Activated T-helper 9 cell treated with anti-CD3 and anti-CD28 coated beads, Interleukin-2, amount 50 U/mL, for 16 hours (primary cell): ENCODE results near the gene MIPOL1.
"Not testable (repeated sequence)": the region's sequence is repeated elsewhere in the genome, so short reads cannot be mapped to it uniquely, and the experiment has no call there.

ENCODE experiments used
- DNase-seq: peaks from one replicate; pipeline ENCODE4 v3.0.0-alpha.2; 2020; ENCODE audit warnings: low read depth

The MIPOL1 gene

DNA sequence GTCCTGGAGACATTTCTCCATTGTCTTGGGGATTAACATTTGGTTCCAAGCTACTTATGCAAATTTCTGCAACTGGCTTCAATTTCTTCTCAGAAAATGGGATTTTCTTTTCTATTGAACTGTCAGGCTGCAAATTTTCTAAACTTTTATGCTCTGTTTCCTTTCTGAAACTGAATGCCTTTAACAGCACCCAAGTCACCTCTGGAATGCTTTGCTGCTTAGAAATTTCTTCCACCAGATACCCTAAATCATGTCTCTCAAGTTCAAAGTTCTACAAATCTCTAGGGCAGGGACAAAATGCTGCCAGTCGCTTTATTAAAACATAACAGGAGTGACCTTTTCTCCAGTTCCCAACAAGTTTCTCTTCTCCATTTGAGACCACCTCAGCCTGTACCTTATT is 264.7 kb downstream of the MIPOL1 start:
- DNase-seq: not testable (repeated sequence)

DNA sequence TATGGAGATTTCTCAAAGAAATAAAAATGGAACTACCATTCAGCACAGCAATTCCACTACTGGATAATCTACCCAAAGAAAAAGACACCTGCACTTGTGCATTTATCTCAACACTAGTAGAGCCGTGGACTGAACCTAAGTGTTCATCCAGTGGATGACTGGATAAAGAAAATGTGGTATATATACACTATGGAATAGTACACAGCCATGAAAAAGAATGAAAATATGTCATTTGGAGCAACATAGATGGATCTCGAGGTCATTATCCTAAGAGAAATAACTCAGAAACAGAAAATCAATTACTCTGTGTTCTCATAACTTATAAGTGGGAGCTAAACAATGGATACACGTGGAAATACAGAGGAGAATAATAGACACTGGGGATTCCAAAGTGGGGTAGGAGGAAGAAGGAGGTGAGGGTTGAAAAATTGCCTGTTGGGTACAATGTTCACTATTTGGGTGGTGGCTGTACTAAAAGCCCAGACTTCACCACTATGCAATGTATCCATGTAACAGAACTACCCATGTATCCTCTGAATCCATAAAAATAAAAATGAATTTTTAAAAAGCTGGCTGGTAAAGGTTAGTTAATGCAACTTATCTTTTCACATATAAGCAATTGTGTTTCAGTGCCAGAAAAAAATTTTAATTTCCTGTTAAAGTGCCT is 266.6 kb downstream of the MIPOL1 start:
- no peak for DNase-seq

DNA sequence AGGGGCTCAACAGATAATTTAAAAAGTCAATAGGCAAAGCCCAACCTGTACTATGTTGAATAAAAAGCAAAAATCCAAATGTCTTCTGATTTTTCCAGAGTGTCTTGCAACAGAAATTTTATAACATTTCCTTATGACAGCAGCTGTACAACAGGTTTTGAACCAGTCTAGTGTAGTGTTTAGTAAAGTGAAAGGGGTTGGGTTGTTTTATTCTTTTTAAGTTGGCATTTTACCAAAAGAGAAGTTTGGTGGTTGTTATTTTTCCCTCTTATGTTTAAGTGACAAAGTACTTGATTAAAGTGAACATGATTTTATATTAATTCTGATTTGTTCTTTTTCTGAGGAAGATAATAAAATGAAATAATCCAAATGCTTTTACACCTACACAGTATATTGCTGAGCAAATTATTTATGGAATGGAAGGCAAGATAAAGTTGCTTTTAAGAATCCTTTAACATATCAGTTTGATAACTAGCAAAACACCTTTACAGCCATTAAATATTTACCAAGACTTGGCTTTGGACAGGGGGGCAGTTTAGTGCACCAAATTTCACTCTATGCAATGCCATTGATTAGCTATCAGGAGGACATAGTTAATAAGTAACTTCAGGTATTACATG is 268.4 kb downstream of the MIPOL1 start:
- no peak for DNase-seq

DNA sequence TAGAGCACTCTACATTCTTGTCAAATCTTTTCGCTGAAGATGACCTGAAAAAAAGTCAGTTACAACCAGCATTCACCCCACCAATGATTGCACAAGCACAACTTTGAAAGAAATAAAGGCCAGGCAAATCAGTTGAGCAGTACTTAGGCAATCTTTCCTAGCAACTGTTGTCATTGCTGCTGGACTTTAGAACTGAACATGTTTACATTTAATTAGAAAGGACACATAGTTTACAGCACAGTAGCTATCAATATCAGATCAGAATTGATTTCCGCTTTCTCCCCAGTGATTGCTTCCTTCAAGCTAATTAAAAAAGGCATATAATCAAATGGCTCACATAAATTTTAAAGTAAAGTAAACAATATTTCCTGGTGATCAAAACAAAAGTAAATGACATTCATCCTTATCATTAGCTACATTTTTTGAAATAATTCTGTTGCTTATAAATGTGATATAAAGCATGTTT is 268.9 kb downstream of the MIPOL1 start:
- no peak for DNase-seq

DNA sequence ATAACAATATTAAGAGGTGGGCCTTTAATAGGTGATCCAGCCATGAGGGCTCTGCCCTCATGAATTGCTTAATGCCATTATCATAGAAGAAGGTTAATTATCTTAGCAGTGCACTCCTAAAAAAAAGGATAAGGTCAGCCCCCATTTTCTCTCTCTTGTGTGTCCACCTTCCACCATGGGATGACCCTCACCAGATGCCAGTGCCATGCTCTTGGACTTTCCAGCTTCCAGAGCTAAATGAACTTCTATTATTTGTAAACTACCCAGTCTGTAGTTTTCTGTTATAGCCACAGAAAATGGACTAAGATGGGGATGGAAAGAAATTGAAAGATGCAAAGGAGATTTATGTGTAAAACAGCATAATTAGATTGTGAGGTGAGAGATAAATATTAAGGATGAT is 271.9 kb downstream of the MIPOL1 start:
- no peak for DNase-seq

DNA sequence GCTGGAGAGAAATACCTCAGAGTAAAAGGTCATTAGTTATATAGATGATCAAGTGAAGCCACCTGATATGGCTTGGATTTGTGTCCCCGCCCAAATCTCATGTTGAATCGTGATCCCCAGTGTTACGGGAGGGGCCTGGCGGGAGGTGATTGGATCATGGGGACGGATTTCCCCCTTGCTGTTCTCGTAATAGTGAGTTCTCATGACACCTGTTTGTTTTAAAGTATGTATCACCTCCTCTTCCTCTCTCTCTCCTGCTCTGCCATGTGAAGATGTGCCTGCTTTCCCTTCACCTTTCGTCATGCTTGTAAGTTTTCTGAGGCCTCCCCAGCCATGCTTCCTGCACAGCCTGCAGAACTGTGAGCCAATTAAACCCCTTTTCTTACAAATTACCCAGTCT is 272.5 kb downstream of the MIPOL1 start:
- DNase-seq: no peak

DNA sequence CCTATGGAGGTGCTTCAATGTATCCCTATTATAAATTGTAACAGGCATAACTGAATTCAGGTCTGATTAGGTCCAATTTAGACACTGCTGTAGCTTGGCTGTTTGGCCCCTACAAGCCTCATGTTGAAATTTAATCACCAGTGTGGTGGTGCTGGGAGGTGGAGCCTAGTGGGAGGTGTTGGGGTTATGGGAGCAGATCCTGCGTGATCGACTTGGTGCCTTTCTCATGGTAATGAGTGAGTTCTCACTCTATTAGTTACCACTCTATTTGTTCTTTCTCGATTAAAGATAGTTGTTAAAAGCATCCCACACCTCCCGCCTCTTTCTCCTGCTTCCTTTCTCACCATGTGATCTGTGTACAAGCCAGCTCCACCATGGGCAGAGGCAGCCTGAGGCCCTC is 275.2 kb downstream of the MIPOL1 start:
- DNase-seq: no peak

DNA sequence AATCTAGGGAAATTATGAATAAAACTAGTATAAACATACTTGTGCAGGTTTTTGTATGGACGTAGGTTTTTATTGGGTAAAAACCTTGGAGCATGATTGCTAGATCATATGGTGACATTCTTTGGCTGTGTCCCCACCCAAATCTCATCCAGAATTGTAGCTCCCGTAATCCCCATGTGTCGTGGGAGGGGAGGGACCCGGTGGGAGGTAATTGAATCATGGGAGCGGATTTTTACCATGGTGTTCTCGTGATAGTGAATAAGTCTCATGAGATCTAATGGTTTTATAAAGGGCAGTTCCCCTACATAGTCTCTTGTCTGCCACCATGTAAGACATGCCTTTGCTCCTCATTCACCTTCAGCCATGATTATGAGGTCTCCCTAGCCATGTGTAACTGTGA is 276.5 kb downstream of the MIPOL1 start:
- no peak for DNase-seq

DNA sequence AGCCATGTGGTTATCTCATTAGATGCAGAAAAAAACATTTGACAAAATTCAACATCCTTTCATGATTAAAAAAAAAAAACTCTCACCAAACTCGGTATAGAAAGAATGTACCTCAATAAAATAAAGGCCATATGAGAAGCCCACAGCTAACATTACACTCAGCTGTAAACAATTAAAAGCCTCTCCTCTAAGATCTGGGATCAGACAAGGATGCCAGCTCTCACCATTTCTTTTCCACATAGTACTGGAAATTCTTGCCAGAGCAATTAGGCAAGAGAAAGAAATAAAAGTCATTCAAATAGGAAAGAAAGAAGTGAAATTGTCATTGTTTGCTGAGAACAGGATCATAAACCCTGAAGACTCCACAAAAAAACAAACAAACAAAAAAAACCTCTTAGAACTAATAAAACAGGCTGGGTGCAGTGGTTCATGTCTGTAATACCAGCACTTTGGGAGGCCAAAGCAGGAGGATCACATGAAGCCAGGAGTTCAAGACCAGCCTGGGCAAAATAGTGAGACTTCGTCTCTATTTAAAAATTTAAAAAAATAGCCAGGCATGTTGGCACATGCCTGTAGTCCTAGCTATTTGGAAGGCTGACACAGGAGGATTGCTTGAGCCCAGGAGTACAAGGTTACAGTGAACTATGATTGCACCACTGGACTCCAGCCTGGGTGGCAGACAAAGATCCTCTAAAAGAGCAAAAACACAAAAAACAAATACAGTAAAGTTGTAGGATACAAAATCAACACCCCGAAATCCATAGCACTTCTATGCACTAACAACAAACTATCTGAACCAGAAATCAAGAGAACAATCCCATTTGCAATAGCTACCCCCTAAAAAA is 282.9 kb downstream of the MIPOL1 start:
- DNase-seq: no peak

DNA sequence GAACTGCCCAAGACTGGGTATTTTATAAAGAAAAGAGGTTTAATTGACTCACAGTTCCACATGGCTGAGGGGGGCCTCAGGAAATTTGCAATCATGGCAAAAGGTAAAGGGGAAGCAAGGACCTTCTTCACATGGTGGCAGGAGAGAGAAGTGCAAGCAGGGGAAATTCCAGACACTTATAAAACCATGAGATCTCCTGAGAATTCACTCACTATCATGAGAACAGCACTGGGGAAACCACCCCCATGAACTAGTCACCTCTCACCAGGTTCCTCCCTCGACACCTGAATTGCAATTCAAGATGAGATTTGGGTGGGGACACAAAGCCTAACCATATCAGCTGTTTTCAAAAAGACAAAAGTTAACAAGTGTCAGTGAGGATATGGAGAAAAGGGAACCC is 284.7 kb downstream of the MIPOL1 start:
- DNase-seq: no peak

DNA sequence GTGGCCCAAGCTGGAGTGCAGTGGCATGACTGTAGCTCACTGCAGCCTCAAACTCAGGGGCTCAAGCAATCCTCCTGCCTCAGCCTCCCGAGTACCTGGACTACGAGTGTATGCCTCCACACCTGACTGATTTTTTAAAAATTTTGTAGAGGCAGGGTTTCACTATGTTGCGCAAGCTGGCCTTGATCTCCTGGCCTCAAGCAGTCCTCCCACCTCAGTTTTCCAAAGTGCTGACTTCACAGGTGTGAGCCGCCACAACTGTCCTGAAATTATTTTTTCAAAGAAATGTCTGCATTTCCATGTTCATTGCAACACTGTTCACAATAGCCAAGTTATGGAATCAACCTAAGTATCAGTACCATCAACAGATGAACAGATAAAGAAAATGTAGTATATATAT is 285.9 kb downstream of the MIPOL1 start:
- no peak for DNase-seq

DNA sequence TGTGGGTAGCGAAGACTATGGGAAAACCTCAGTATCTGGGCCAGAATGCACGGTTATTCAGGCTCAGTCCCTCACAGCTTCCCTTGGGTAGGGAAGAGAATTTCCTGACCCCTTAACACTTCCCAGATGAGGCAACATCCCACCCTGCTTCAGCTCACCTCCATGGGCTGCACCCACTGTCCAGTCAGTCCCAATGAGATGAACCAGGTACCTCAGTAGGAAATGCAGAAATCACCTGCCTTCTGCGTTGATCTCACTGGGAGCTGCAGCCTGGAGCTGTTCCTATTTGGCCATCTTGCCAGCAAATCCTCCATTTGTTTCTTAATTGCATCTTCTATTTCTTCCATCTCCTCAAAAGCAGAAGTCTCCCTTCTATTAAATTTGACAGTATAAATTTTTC is 292.9 kb downstream of the MIPOL1 start:
- no peak for DNase-seq

DNA sequence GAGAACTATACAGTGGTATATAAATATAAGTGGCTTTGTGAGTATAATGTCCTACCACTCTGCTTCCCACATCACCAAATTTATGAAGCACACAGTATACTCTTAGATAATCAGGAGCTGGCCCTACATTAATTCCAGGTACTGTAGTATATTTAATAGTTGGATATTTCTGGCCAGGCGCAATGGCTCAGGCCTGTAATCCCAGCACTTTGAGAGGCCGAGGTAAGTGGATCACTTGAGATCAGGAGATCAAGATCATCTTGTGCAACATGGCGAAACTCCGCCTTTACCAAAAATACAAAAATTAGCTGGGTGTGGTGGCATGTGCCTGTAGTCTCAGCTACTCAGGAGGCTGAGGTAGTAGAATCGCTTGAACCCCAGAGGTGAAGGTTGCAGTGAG is 293.3 kb downstream of the MIPOL1 start:
- DNase-seq: no peak

DNA sequence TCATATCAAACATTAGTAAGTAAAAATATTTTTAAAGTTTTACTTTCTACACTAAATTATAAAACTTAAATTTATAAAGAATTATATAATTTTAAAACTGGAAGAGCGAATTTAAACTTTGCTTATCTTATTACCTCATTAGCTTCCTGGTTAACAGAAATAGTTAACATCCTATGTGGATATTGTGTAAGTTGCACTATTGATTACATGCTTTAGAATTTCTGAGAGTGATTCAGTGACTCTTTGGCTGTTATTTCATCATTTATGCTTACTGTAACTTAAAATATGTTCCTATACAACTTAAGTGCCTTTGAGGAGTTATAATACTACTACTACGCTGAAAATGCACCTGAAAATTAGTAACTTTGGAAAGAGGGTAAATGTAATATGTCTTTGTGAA is 295.9 kb downstream of the MIPOL1 start:
- DNase-seq: no peak

DNA sequence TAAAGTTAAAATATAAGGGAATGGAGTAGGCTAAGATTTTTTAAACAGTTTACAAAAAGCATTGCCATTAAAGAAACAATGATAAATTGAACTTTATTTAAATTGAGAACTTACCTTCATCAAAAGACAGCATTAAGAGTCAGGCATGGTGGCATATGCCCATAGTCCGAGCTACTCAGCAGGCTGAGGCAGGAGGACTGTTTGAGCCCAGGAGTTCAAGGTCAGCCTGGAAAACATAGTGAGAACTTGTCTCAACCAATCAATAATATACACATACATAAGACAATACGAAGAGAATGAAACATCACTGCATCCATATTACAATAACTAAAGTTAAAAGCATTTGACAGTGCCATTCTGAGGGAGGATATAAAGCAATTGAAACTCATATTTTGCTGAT is 299.7 kb downstream of the MIPOL1 start:
- DNase-seq: no peak

DNA sequence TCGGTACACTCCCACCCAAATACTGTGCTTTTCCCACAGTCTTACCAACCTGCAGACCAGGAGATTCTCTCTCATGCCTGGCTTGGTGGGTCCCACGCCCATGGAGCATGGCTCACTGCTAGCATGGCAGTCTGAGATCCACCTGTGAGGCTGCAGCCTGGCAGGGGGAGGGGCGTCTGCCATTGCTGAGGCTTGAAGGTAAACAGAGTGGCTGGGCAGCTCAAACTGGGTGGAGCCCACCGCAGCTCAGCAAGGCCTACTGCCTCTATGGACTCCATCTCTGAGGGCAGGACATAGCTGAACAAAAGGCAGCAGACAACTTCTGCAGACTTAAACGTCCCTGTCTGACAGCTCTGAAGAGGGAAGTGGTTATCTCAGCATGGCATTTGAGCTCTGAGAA is 304.1 kb downstream of the MIPOL1 start:
- no peak for DNase-seq

DNA sequence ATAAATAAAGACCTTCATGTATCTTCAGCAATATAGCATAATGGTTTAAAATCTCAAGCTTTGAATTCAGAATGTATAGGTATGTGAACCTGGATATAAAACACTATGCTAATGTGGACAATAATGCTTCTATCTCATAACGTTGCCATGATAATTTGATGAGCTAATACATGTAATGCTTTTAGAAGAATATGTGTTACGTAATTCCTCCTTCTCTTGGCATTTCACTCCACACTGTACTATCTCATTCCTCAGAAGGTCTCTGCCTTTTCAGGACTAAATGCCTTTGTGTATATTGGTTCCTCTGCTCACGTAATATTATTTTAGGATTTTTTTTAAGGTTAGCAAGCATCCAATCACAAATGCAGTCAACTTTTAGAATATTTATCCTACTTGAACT is 310.8 kb downstream of the MIPOL1 start:
- no peak for DNase-seq

DNA sequence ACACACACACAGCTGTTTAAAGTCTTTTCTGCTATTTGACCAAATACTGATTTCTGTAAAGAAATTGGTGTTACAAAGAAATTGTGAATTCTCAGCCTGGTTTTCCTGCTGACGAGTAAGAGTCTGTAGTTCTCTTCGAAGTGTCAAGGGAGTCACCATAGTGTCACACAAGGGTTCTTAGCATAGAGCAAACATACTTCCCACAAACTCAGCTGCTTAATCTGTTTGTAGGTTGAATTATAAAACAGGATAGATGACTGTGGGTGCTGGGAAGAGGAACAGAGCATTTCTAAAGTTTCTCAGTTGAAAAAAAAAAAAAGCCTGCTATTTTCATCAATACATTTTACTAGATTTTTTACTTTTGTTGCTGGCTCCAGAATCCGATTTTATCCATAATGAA is 314.4 kb downstream of the MIPOL1 start:
- DNase-seq: no peak

DNA sequence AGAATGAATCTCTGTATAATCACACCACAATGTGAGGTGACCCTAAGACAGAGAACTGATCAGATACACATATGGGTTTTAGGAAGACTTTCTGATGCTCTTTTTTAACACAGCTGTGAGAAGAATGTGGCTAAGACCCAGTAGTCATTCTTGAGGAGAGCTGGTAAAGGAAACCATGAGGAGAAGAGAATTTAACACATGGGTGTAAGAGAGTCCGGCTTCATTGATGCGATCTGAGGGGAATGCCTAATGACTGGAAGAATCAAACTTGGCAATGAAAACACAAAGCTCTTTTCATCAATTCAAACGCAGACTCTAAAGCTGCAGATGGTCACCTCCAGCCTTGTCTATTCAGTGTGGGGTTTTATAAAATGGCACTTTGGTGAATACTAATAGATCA is 318.0 kb downstream of the MIPOL1 start:
- no peak for DNase-seq

DNA sequence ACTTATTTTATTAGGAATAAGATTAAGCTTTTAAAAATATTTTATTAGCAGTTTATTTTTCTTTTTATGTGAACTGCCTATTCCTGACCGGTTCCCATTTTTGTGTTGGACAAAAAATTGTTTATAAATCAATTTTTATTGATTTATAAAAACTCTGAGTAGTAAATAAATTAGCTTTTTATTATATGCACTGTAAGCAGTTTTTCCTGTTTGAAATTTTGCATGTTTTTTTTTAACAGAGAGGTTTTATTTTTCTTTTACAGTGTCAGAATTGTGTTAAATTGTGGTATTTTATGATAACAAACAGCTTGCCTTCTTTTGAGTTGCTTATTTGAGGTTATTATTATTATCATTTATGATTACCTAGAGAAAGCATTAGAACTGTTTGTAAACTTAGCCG is 329.3 kb downstream of the MIPOL1 start:
- DNase-seq: no peak

DNA sequence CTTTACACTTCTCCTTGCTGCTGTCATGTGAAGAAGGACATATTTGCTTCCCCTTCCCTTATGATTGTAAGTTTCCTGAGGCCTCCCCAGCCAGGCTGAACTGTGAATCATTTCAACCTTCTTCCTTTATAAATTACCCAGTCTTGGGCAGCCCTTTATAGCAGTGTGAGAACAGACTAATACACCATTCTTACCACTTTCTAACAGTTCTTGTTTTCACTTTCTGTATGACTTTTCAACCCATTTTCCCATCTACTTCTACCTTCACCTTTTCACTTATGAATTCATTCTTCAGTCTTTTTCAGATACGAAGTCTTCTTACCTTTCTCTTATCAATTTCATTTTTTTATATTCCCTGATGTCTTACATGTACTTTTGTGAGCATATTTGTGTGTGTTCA is 342.3 kb downstream of the MIPOL1 start:
- DNase-seq: no peak

DNA sequence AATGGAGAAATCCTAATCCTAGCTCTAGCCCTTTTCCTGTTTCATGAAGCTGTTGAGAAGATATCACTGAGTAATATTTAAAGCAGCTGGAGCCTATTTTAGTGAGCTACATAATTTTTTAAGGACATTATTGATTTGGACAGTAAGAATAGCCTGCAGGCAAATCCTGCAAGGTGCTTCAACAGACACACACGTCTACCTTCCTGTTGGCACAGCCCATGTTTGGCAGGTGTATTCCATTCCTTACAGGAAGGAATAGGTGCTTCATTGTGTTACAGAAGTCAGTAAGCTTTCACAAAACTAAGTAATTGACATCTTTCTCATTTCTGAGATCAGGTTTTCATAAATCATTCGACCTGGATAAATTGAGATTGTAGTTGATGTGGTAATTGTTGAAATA is 346.7 kb downstream of the MIPOL1 start:
- DNase-seq: no peak

DNA sequence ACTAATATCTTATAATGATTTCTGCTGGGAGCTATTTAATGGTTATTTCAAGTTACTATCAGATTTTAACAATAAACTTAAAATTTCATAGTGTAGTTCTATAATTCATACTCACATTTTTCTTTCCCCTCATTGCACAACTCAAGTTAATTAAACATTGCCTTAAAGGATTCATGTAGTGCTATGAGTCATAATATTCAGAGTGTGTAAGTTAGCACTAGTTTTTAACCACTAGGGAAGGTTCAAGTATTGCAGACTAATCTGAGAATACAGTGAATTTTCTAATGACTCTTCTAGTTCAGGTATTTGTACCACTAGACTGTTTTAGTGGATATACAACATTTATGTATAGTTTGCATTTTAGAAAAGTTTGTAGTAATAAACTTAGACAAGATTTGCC is 347.4 kb downstream of the MIPOL1 start:
- DNase-seq: no peak
